Suprapubic skin (tissue), 4 donors: Measurements from ENCODE around the gene NAGLU.

Experiments used
- CTCF ChIP-seq, 2 donors: fragments of 200-600 bp in 1 of 2; fragments of 450-650 bp in 1 of 2; sonication (generic) in 1 of 2; IDR thresholded peaks; one replicate each; pipeline ENCODE4 v1.5.1; 2016 to 2019; ENCODE audit warnings: antibody characterized with exemption in 2 of 2, mild to moderate bottlenecking in 1 of 2, moderate library complexity in 1 of 2
- EP300 ChIP-seq: sonication (generic); formaldehyde crosslinking; IDR thresholded peaks from one replicate; pipeline ENCODE4 v1.6.1; 2017; ENCODE audit warnings: antibody characterized with exemption
- POLR2A ChIP-seq, 2 donors: fragments of 450-650 bp; IDR thresholded peaks; one replicate each; pipeline ENCODE4 v1.6.1; 2017; ENCODE audit warnings: antibody characterized with exemption in 2 of 2, mild to moderate bottlenecking in 2 of 2, moderate library complexity in 2 of 2
- POLR2AphosphoS5 ChIP-seq, 3 donors: sonication (generic); formaldehyde crosslinking; IDR thresholded peaks; one replicate each; pipeline ENCODE4 v1.6.1; 2017; ENCODE audit warnings: antibody characterized with exemption in 3 of 3

GRCh38 chr17:42584880-42585279 is 48.8 kb downstream of the NAGLU start:
- TF ChIP-seq CTCF (IDR thresholded peaks at IDR 0.05): no peak
- TF ChIP-seq POLR2A (IDR thresholded peaks at IDR 0.05): no peak
- TF ChIP-seq POLR2AphosphoS5 (IDR thresholded peaks at IDR 0.05): no peak
- TF ChIP-seq EP300: no peak
